ENCODE measurements around the gene LCOR.
"Not testable (repeated sequence)": the region's sequence is repeated elsewhere in the genome, so short reads cannot be mapped to it uniquely, and the experiment has no call there.

The LCOR gene

GRCh38 chr10:96803288-96803664, 28.8 kb upstream of the LCOR start:
- CTCF ChIA-PET: interaction anchor here (0.6 kb wide), 1 partner anchor 36 kb away, joined by 3 read pairs; no protein-coding TSS in a partner anchor

GRCh38 chr10:96814264-96814663, 17.8 kb upstream of the LCOR start:
- no peak for DNase-seq (ENCODE audit: low spot score)
- no peak for TF ChIP-seq CTCF (conservative IDR thresholded peaks at IDR 0.05; ENCODE audit: low read depth)
- CTCF ChIA-PET: no interaction called here
- POLR2A ChIA-PET (ENCODE audit: low non-redundant PET): no interaction called here
- H3K27ac ChIP-seq: no peak overlapping the region

More at GRCh38 chr10:96803288-96803664, 28.8 kb upstream of the LCOR start:
- no peak for DNase-seq (ENCODE audit: low spot score)
- H3K27ac ChIP-seq: no peak overlapping the region
- POLR2A ChIA-PET (ENCODE audit: low non-redundant PET): no interaction called here
- no peak for TF ChIP-seq CTCF (conservative IDR thresholded peaks at IDR 0.05; ENCODE audit: low read depth)

- DNase-seq (ENCODE audit: low spot score); POLR2A ChIA-PET (ENCODE audit: low non-redundant PET); H3K27ac ChIP-seq: not testable (repeated sequence)
- CTCF ChIA-PET: interaction anchor here (0.6 kb wide), 1 partner anchor 391 kb away, joined by 4 read pairs; no protein-coding TSS in a partner anchor
These were observed 13.1 kb upstream of the LCOR start for GRCh38 chr10:96818971-96819370.

GRCh38 chr10:96820765-96821164, 11.3 kb upstream of the LCOR start:
- ChIA-PET CTCF (interaction anchor here (0.6 kb wide), 2 partner anchors 351 to 424 kb away, joined by 3 to 5 read pairs; no protein-coding TSS in a partner anchor), POLR2A (ENCODE audit: low non-redundant PET) (no interaction called here)
- TF ChIP-seq CTCF (conservative IDR thresholded peaks at IDR 0.05; ENCODE audit: low read depth): no peak
- H3K27ac ChIP-seq: no peak overlapping the region
- DNase-seq (ENCODE audit: low spot score): no peak

GRCh38 chr10:96826438-96826837, 5.7 kb upstream of the LCOR start:
- TF ChIP-seq CTCF (conservative IDR thresholded peaks at IDR 0.05; ENCODE audit: low read depth): no peak
- DNase-seq (ENCODE audit: low spot score): no peak
- H3K27ac ChIP-seq: no peak overlapping the region
- POLR2A ChIA-PET (ENCODE audit: low non-redundant PET): no interaction called here
- CTCF ChIA-PET: interaction anchor here (0.5 kb wide), 1 partner anchor 263 kb away, joined by 3 read pairs; no protein-coding TSS in a partner anchor

GRCh38 chr10:96828609-96829008, 3.5 kb upstream of the LCOR start:
- CTCF ChIA-PET: interaction anchor here (0.7 kb wide), 1 partner anchor 1061 kb away, joined by 3 read pairs; no protein-coding TSS in a partner anchor
- no peak overlapping the region for H3K27ac ChIP-seq
- no peak for DNase-seq (ENCODE audit: low spot score)
- no peak for TF ChIP-seq CTCF (conservative IDR thresholded peaks at IDR 0.05; ENCODE audit: low read depth)
- POLR2A ChIA-PET (ENCODE audit: low non-redundant PET): no interaction called here

GRCh38 chr10:96829029-96829773, 2.9 kb upstream of the LCOR start:
- no peak for TF ChIP-seq CTCF (conservative IDR thresholded peaks at IDR 0.05; ENCODE audit: low read depth)
- DNase-seq (ENCODE audit: low spot score): no peak
- ChIA-PET CTCF (interaction anchor here (0.7 to 1.2 kb wide), 2 partner anchors 188 to 1060 kb away, joined by 3 to 4 read pairs; no protein-coding TSS in a partner anchor), POLR2A (ENCODE audit: low non-redundant PET) (no interaction called here)
- H3K27ac ChIP-seq: no peak overlapping the region
